ENCODE results near the gene PACRG.

GRCh38 chr6:163290545-163291274 is 562.9 kb downstream of the PACRG start:
- no peak for TF ChIP-seq CTCF (IDR thresholded peaks at IDR 0.05; ENCODE audit: extremely low read depth in 1 of 2, insufficient read depth in 1 of 2, low read depth in 1 of 2, low read length in 2 of 2)
- no peak for TF ChIP-seq POLR2AphosphoS5 (IDR thresholded peaks at IDR 0.05; ENCODE audit: insufficient read depth, low read depth, low read length)
- no peak for TF ChIP-seq MYC (IDR thresholded peaks at IDR 0.05; ENCODE audit: low read depth, low read length)
